ENCODE data around the gene ZNF446.
"Not testable (repeated sequence)": the region's sequence is repeated elsewhere in the genome, so short reads cannot be mapped to it uniquely, and the experiment has no call there.

ZNF446 gene

DNA sequence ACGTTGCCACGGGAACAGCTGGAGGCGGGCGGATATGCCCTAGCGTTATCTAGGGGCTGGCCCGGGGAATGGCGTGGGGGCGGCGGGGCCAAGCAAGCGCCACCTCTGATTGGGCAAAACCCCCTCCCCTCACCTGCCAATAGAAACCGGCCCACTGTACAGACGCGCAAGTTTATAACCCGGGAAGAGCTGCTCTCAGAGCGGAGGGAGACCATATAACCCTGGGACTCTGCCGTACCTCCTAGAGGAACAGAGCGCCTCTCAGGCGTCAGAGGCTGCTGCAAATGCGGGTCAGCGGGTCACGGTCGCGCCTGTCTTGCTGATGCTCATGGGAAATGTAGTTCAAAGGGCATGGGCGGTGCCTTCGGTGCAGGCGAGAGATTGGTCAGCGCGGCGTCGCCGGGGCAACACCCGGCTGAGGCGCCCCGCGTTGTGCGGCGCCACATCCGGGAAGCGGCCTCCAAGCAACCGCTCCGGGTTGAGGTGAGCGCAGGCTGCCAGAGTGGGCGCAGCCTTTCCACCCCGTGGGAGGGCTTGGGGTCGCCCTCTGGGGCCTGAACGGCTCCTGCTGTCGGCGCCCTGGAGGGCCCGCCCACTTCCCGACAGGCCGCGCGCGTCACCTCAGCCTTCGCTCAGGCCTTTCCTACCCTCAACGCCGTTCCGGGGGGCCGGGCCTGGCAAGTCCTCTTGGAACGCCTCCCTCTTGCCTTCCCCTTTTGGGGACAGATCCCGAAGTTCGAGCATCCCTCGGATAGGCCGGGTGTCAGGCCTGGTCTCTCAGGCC is at the start of gene ZNF446:
ZNF446 (plus strand) TSS at position 639 of the 784 bp plus-strand sequence. CDS start 867 bp downstream, outside the sequence.
- DNase-seq, result peak; percentile 99

- DNase-seq, result no peak
Observed at GRCh38 chr19:58428617-58429016, 47.5 kb upstream of the ZNF446 start.

DNA sequence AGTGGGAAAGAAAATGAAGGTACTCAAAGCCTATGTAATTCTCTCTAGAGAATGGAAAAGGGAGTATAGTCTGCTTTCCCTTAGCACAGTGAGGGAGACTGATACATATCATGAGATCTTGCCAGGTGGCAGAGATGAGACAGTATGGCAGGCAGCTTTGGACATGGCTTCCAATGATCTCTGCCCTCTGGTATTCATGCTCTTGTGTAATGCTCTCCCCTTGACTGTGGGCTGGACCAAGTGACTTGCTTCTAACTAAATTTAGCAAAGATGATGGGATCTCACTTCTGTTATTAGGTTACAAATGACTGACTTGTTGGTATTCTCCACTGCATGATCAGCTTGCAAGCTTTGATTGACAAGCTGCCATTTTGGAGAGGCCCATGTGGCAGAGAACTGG is 46.4 kb upstream of the ZNF446 start:
- no peak for DNase-seq

DNA sequence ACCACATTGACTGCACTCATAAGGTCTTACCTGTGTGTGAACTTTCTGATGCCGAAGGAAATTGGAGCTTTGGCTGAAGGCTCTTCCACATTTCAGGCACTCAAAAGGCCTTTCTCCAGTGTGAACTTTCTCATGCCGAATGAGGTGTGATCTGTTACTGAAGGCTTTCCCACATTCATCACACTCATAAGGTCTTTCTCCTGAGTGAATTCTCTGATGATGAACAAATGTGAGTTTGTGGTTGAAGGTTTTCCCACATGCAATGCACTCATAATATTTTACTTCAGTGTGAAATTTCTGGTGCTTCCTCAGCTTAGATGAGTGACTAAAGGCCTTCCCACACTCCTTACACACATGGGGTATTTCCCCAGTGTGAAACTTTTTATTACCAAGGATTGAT is 41.9 kb upstream of the ZNF446 start:
- DNase-seq, result no peak

GRCh38 chr19:58439576-58440554 is 36.3 kb upstream of the ZNF446 start, which contains the start of gene ZNF132:
Gene ZNF132 (minus strand): TSS chr19:58440153. CDS start chr19:58439821, 332 bp downstream.
- DNase-seq, result peak; percentile 100

- DNase-seq, result peak; percentile 14
Observed at GRCh38 chr19:58440556-58440955, 35.6 kb upstream of the ZNF446 start.

DNA sequence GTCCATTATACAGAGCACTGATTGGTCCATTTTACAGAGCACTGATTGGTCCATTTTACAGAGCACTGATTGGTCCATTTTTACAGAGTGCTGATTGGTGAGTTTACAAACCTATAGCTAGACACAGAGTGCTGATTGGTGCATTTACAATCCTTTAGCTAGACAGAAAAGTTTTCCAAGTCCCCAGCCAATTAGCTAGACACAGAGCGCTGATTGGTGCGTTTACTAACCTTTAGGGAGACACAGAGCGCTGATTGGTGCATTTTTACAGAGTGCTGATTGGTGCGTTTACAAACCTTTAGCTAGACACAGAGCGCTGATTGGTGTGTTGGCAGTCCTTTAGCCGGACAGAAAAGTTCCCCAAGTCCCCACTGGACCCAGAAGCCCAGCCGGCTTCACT is 33.2 kb upstream of the ZNF446 start:
- not testable (repeated sequence) for DNase-seq

- DNase-seq, result not testable (repeated sequence)
Observed at GRCh38 chr19:58448860-58449259, 27.3 kb upstream of the ZNF446 start.

GRCh38 chr19:58449980-58450379 is 26.2 kb upstream of the ZNF446 start:
- DNase-seq, result not testable (repeated sequence)

DNA sequence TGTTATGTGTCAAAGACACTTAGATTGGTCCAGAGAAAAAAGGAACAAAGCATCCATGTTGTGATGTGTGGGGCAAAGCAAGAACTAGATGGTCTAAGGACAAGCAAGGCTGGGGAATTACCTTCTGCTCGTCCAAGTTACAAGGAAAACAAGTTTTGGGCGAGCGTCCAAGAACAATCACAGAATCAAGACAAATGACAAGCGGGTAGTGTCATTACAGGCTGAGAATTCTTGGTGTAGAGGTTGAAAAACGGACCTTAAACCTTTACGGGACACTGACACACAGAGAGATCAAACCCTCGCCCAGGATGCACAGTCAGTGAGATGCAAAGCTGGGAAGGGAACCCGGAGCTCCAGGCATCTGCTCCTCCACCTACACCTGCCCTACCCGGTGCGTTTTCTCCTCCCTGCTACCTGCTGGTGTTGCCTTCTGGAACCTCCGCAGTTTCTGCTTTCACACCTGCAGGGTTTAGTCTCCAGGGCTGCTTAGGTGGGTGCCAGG is 25.2 kb upstream of the ZNF446 start:
- DNase-seq, result no peak

GRCh38 chr19:58451358-58452101 is 24.6 kb upstream of the ZNF446 start, which contains the start of gene ZNF324B:
Gene ZNF324B (plus strand): TSS chr19:58451622. CDS start chr19:58453702, 2,080 bp downstream.
- peak; percentile 99 for DNase-seq

GRCh38 chr19:58453743-58454142 is 22.4 kb upstream of the ZNF446 start:
- no peak for DNase-seq

DNA sequence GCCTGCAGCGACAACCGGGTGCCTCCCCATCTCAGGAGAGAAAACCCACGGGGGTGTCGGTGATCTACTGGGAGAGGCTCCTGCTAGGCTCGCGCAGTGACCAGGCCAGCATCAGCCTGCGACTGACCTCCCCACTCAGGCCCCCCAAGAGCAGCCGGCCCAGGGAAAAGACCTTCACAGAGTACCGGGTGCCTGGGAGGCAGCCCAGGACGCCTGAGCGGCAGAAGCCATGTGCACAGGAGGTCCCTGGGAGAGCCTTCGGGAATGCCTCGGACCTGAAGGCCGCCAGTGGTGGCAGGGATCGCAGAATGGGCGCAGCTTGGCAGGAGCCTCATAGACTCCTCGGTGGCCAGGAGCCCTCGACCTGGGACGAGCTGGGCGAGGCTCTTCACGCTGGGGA is 20.8 kb upstream of the ZNF446 start:
- no peak for DNase-seq

GRCh38 chr19:58456111-58456510 is 20.0 kb upstream of the ZNF446 start:
- DNase-seq, result no peak

GRCh38 chr19:58460039-58460438 is 16.1 kb upstream of the ZNF446 start:
- no peak for DNase-seq

- no peak for DNase-seq
Observed at GRCh38 chr19:58466089-58466759, 9.9 kb upstream of the ZNF446 start.

DNA sequence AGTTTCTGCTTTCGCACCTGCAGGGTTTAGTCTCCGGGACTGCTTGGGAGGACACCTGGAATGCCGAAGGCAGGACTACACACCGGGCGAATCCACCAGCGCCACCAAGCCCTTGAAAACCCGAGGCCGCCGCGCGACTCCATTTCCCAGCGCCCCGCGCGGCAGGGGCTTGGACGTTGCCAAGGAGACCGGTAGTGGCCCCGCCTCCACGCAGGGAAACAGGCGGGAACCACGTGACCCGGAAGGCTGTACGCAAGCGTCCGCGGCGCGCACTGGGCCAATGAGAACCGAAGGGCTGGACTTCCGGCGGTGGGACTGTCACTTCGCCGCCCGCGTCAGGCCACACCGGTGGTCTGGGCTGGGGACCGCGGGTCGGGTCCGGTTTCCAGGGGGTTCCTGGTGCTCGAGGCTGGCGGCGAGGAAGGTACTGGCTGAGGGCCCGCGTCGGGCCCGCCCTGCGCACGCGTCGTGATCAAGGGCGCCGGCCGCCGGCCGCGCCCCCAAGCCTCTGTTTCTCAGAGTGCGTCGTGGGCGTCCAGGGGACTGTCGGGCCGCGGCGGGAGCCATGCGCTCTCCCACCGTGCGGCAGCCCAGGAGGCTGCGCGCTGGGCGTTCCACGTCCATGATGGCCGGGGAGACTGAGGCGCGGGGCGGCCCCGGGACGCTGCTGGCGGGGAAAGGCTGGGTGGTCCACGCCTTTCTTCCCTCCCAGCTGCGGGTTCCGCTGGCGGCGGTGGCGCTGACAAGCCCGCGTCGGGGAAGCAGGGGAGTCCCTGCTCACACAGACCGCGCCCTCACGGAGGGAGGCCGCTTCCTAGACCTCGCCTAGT is 9.2 kb upstream of the ZNF446 start, which contains the start of gene ZNF324:
ZNF324 (plus strand) TSS at position 321 of the 830 bp plus-strand sequence. CDS start 2,106 bp downstream, outside the sequence.
- peak; percentile 99 for DNase-seq

GRCh38 chr19:58468216-58468839 is 7.8 kb upstream of the ZNF446 start:
- no peak for DNase-seq

GRCh38 chr19:58469241-58470013 is 6.7 kb upstream of the ZNF446 start:
- DNase-seq, result no peak

All from hematopoietic multipotent progenitor cell treated with erythropoietin and hydrocortisone succinate and interleukin-3 and kit ligand, for 4 days (in vitro differentiated cells).